IMR-90 (cell line): ENCODE measurements around the gene SMARCA4. TPM values are rescaled to one million over a fixed set of nuclear protein-coding genes. Genes with fewer than 3 reads are reported as not detected.

Experiments used
- ATAC-seq: fragments of 200-7000 bp; cut with Tn5 transposase; 2 replicates; pipeline ENCODE4 v1.9.1; 2020; ENCODE audit warnings: low read depth, mild to moderate bottlenecking, moderate library complexity
- BruUV-seq: library from RNA; stranded (reverse); fragments of 400-500 nt; replicated peaks from 2 replicates; lab custom pipeline; 2021; lab: Mats Ljungman, UMichigan
- CTCF ChIA-PET: fragments of 300-600 bp; formaldehyde crosslinking; extraction: SDS; loops from one replicate; lab custom pipeline; 2021; ENCODE audit warnings: antibody characterized with exemption; lab: Yijun Ruan, JAX
- POLR2A ChIA-PET: fragments of 300-600 bp; sonication (Branson Sonifier 250); formaldehyde crosslinking; loops from one replicate; lab custom pipeline; 2022; ENCODE audit warnings: antibody characterized with exemption; ENCODE audit not compliant: unreplicated experiment; lab: Charles Lee
- DNase-seq: peaks from one replicate; pipeline ENCODE4 v3.0.0; 2013
- H2AFZ ChIP-seq: replicated peaks from 2 replicates; pipeline ENCODE3; 2013; ENCODE audit warnings: low read length, mild to moderate bottlenecking; ENCODE audit not compliant: poor library complexity
- H2AK5ac ChIP-seq: 2 replicates; pipeline ENCODE4 v1.6.1; 2013; ENCODE audit warnings: low read depth, low read length, inconsistent platforms
- H2AK9ac ChIP-seq: replicated peaks from 2 replicates; pipeline ENCODE3; 2013; ENCODE audit warnings: mild to moderate bottlenecking, low read depth, low read length, moderate library complexity; ENCODE audit not compliant: poor library complexity
- H2BK120ac ChIP-seq: 2 replicates; pipeline ENCODE4 v1.6.1; 2013; ENCODE audit warnings: low read depth, low read length, inconsistent platforms
- H2BK15ac ChIP-seq: 3 replicates; pipeline ENCODE4 v1.6.1; 2013; ENCODE audit warnings: low read depth, low read length, inconsistent platforms
- H2BK20ac ChIP-seq: 2 replicates; pipeline ENCODE4 v1.6.1; 2013; ENCODE audit warnings: low read depth, mild to moderate bottlenecking, inconsistent platforms, low read length, moderate library complexity
- H2BK5ac ChIP-seq: 2 replicates; pipeline ENCODE4 v1.6.1; 2013; ENCODE audit warnings: mild to moderate bottlenecking, low read depth, low read length, inconsistent platforms; ENCODE audit not compliant: poor library complexity, severe bottlenecking
- H3K14ac ChIP-seq: replicated peaks from 2 replicates; pipeline ENCODE4 v1.6.1; 2013; ENCODE audit warnings: low read depth, low read length, inconsistent platforms
- H3K18ac ChIP-seq: 2 replicates; pipeline ENCODE4 v1.6.1; 2013; ENCODE audit warnings: low read depth, low read length, control low read depth
- H3K23ac ChIP-seq: 2 replicates; pipeline ENCODE4 v1.6.1; 2013; ENCODE audit warnings: low read depth, low read length, inconsistent platforms
- H3K27ac ChIP-seq: 2 replicates; pipeline ENCODE4 v1.5.1; 2013; ENCODE audit warnings: mild to moderate bottlenecking, control low read depth, low read length; ENCODE audit not compliant: insufficient read depth
- H3K27me3 ChIP-seq: 2 replicates; pipeline ENCODE4 v1.6.1; 2013; ENCODE audit warnings: low read length; ENCODE audit not compliant: control insufficient read depth, insufficient read depth
- H3K36me3 ChIP-seq: 2 replicates; pipeline ENCODE4 v1.6.1; 2013; ENCODE audit warnings: low read length, mixed read lengths; ENCODE audit not compliant: control insufficient read depth, insufficient read depth
- H3K4ac ChIP-seq: 2 replicates; pipeline ENCODE4 v1.6.1; 2013; ENCODE audit warnings: low read depth, low read length, inconsistent platforms
- H3K4me1 ChIP-seq: 2 replicates; pipeline ENCODE4 v1.6.1; 2013; ENCODE audit warnings: low read length, mixed read lengths; ENCODE audit not compliant: control insufficient read depth, insufficient read depth
- H3K4me2 ChIP-seq: 2 replicates; pipeline ENCODE4 v1.6.1; 2013; ENCODE audit warnings: low read depth, mild to moderate bottlenecking, control low read depth, low read length, moderate library complexity
- H3K4me3 ChIP-seq: 2 replicates; pipeline ENCODE4 v1.5.1; 2013; ENCODE audit warnings: low read depth, mild to moderate bottlenecking, control low read depth, low read length, moderate library complexity; ENCODE audit not compliant: insufficient read depth
- H3K56ac ChIP-seq: 2 replicates; pipeline ENCODE4 v1.6.1; 2013; ENCODE audit warnings: low read length, inconsistent platforms; ENCODE audit not compliant: insufficient read depth; ENCODE audit errors: extremely low read depth
- H3K79me1 ChIP-seq, 2 experiments: 2 replicates each; pipeline ENCODE4 v1.6.1; 2013; ENCODE audit warnings: low read length in 2 of 2, inconsistent platforms in 1 of 2, low read depth in 1 of 2
- H3K9ac ChIP-seq: 2 replicates; pipeline ENCODE4 v1.6.1; 2013; ENCODE audit warnings: low read depth, low read length, control low read depth
- H3K9me1 ChIP-seq: 2 replicates; pipeline ENCODE4 v1.6.1; 2013; ENCODE audit warnings: low read length, inconsistent platforms; ENCODE audit not compliant: insufficient read depth
- H3K9me3 ChIP-seq: 2 replicates; pipeline ENCODE4 v1.6.1; 2013; ENCODE audit warnings: low read length; ENCODE audit not compliant: control insufficient read depth, insufficient read depth
- H4K20me1 ChIP-seq: 2 replicates; pipeline ENCODE4 v1.6.1; 2013; ENCODE audit warnings: low read length, inconsistent platforms; ENCODE audit not compliant: insufficient read depth
- H4K5ac ChIP-seq: 2 replicates; pipeline ENCODE4 v1.6.1; 2013; ENCODE audit warnings: mild to moderate bottlenecking, low read depth, low read length, control low read depth
- H4K8ac ChIP-seq, 2 experiments: 2 replicates each; pipeline ENCODE4 v1.6.1; 2013; ENCODE audit warnings: low read depth in 2 of 2, low read length in 2 of 2, control low read depth in 1 of 2, inconsistent platforms in 1 of 2
- H4K91ac ChIP-seq: 2 replicates; pipeline ENCODE4 v1.6.1; 2013; ENCODE audit warnings: low read depth, low read length, inconsistent platforms; ENCODE audit not compliant: insufficient read depth
- BHLHE40 ChIP-seq: fragments of 150-350 bp; IDR thresholded peaks from 2 replicates; pipeline ENCODE4 v1.6.1; 2016; ENCODE audit warnings: mild to moderate bottlenecking, low read depth, low read length
- CHD1 ChIP-seq: IDR thresholded peaks from 2 replicates; pipeline ENCODE4 v1.6.1; 2012; ENCODE audit warnings: low read depth, low read length, improper control_type of control experiment
- FOS ChIP-seq: fragments of 150-350 bp; IDR thresholded peaks from 2 replicates; pipeline ENCODE4 v1.6.1; 2016; ENCODE audit warnings: low read depth, low read length
- MAZ ChIP-seq: IDR thresholded peaks from 2 replicates; pipeline ENCODE4 v1.6.1; 2012; ENCODE audit warnings: low read depth, mild to moderate bottlenecking, low read length, improper control_type of control experiment, moderate library complexity, borderline replicate concordance
- MXI1 ChIP-seq: IDR thresholded peaks from 2 replicates; pipeline ENCODE4 v1.6.1; 2012; ENCODE audit warnings: low read depth, mild to moderate bottlenecking, low read length, moderate library complexity, borderline replicate concordance
- NFE2L2 ChIP-seq: fragments of 150-350 bp; IDR thresholded peaks from 2 replicates; pipeline ENCODE4 v1.6.1; 2016; ENCODE audit warnings: low read depth, mild to moderate bottlenecking, low read length
- POLR2A ChIP-seq: IDR thresholded peaks from 2 replicates; pipeline ENCODE4 v1.6.1; 2012; ENCODE audit warnings: mild to moderate bottlenecking, low read depth, low read length
- RCOR1 ChIP-seq: IDR thresholded peaks from 2 replicates; pipeline ENCODE4 v1.6.1; 2012; ENCODE audit warnings: mild to moderate bottlenecking, low read length, improper control_type of control experiment; ENCODE audit not compliant: insufficient replicate concordance
- WGBS, 2 experiments: methylation state at CpG; one replicate each; pipeline versions ENCODE4 v1.1.5 to v1.1.7; 2013; ENCODE audit warnings: missing lambda C conversion rate in 2 of 2; ENCODE audit not compliant: insufficient read length in 1 of 2; ENCODE audit errors: extremely low coverage in 2 of 2; 5-methylcytosine and 5-hydroxymethylcytosine counted together
- dilution Hi-C: fragments of 300-500 bp; cut with HindIII; formaldehyde crosslinking; loops from one replicate; pipeline ENCODE4 v1.14.3; 2018; ENCODE audit warnings: low sequenced_read_pairs; ENCODE audit not compliant: unreplicated experiment
- in situ Hi-C: fragments of 300-500 bp; cut with MboI; formaldehyde crosslinking; loops from 3 replicates; pipeline ENCODE4 v1.14.3; 2019; ENCODE audit warnings: low sequenced_read_pairs, inconsistent platforms, mixed read lengths
- intact Hi-C: fragments of 100-400 bp; cut with micrococcal nuclease; formaldehyde crosslinking; loops from 2 replicates; pipeline ENCODE4 v1.10.0; 2022
- polyA plus RNA-seq, 3 experiments: library from polyadenylated mRNA; depleted of rRNA; stranded (reverse); fragments of >200 nt; gene quantifications; 2 replicates each; pipeline ENCODE4 v1.2.3, GENCODE V29; 2012; ENCODE audit warnings: low replicate concordance in 1 of 3
- total RNA-seq: library from RNA; depleted of rRNA; stranded (reverse); fragments of >200 nt; gene quantifications from 2 replicates; pipeline ENCODE4 v1.2.3, GENCODE V29; 2012
- TF ChIP-seq, protein P1 (sequence below): fragments of 150-350 bp; IDR thresholded peaks from 2 replicates; pipeline ENCODE4 v1.6.1; 2017; ENCODE audit warnings: mild to moderate bottlenecking, antibody characterized with exemption, low read length, low read depth
- TF ChIP-seq, protein P2 (sequence below): conservative IDR thresholded peaks from 2 replicates; pipeline ENCODE4 v1.5.1; 2012; ENCODE audit warnings: mild to moderate bottlenecking, low read depth, low read length, improper control_type of control experiment
- TF ChIP-seq, protein P3 (sequence below): fragments of 150-350 bp; IDR thresholded peaks from 2 replicates; pipeline ENCODE4 v1.6.1; 2016; ENCODE audit warnings: low read depth, mild to moderate bottlenecking, low read length, moderate library complexity, borderline replicate concordance

The SMARCA4 gene
- total and polyA plus RNA-seq, 2 of the 4 experiments (the other 2 are of a cell fraction): 41.4 to 85.6 TPM

DNA sequence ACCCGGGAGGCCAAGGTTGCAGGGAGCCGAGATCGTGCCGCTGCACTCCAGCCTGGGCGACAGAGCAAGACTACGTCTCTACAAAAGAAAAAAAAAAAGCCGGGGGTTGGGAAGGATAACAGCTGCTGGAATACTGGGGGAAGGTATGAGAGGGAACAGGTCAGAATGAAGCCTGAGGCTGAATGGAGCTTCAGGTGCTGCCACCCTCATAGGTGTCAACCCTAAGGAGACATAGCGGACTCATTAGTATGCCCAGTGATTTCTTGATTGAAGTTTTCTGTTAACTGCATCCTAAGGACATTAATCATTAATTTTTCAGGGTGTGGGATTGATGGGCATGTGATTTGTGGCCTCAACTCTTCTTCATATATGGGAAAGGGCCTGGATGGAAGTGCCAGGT lies 6.0 kb downstream of the SMARCA4 start:
- ATAC-seq: no peak

More for the DNA sequence above, 6.0 kb downstream of the SMARCA4 start:
- 92% methylated on average over 6 of the region's 8 CpGs; no CpG with 5 or more reads in 1 of the 2 experiments for WGBS, 2 experiments
- Histone ChIP-seq H2AK5ac (no peak overlapping the region), H4K20me1 (peaks cover 87% of the 10 kb centered on the region), H3K36me3 (no peaks in the 10 kb centered on the region), H3K9me1 (peaks cover 25% of the 10 kb centered on the region), H3K9ac (no peak overlapping the region), H2BK20ac (no peak overlapping the region), H2BK5ac (no peak overlapping the region), H3K23ac (no peak overlapping the region), H3K27ac (no peak overlapping the region), H3K4me1 (peaks cover 9% of the 10 kb centered on the region), H4K8ac (no peak overlapping the region), H2AK9ac (no peak overlapping the region), H3K27me3 (no peaks in the 10 kb centered on the region), H2BK120ac (no peak overlapping the region), H3K18ac (no peak overlapping the region), H2BK15ac (no peak overlapping the region), H2AFZ (no peak overlapping the region), H3K56ac (no peak overlapping the region), H3K4ac (no peak overlapping the region), H4K91ac (no peak overlapping the region), H3K14ac (no peak overlapping the region), H3K4me3 (no peak overlapping the region), H3K79me1 (peaks cover 0 to 64% of the 10 kb centered on the region in 2 experiments; a peak in 3 of 4 replicates), H4K5ac (no peak overlapping the region), H3K9me3 (no peaks in the 10 kb centered on the region), H3K4me2 (no peak overlapping the region)
- POLR2A ChIA-PET: no interaction called here
- no TSS peak for BruUV-seq
- no peak for DNase-seq
- TF ChIP-seq RCOR1 (no peak), BHLHE40 (no peak), FOS (no peak), NFE2L2 (no peak), MAZ (no peak), POLR2A (no peak), MXI1 (no peak), CHD1 (no peak)
- TF ChIP-seq, protein P1, sequence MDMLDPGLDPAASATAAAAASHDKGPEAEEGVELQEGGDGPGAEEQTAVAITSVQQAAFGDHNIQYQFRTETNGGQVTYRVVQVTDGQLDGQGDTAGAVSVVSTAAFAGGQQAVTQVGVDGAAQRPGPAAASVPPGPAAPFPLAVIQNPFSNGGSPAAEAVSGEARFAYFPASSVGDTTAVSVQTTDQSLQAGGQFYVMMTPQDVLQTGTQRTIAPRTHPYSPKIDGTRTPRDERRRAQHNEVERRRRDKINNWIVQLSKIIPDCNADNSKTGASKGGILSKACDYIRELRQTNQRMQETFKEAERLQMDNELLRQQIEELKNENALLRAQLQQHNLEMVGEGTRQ: no peak
- TF ChIP-seq, protein P2, sequence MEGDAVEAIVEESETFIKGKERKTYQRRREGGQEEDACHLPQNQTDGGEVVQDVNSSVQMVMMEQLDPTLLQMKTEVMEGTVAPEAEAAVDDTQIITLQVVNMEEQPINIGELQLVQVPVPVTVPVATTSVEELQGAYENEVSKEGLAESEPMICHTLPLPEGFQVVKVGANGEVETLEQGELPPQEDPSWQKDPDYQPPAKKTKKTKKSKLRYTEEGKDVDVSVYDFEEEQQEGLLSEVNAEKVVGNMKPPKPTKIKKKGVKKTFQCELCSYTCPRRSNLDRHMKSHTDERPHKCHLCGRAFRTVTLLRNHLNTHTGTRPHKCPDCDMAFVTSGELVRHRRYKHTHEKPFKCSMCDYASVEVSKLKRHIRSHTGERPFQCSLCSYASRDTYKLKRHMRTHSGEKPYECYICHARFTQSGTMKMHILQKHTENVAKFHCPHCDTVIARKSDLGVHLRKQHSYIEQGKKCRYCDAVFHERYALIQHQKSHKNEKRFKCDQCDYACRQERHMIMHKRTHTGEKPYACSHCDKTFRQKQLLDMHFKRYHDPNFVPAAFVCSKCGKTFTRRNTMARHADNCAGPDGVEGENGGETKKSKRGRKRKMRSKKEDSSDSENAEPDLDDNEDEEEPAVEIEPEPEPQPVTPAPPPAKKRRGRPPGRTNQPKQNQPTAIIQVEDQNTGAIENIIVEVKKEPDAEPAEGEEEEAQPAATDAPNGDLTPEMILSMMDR: no peak
- TF ChIP-seq, protein P3, sequence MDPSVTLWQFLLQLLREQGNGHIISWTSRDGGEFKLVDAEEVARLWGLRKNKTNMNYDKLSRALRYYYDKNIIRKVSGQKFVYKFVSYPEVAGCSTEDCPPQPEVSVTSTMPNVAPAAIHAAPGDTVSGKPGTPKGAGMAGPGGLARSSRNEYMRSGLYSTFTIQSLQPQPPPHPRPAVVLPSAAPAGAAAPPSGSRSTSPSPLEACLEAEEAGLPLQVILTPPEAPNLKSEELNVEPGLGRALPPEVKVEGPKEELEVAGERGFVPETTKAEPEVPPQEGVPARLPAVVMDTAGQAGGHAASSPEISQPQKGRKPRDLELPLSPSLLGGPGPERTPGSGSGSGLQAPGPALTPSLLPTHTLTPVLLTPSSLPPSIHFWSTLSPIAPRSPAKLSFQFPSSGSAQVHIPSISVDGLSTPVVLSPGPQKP: no peak
- CTCF ChIA-PET: no interaction called here
- dilution Hi-C loops (no loop called here), intact Hi-C loops (no loop called here), in situ Hi-C loops (no loop called here)
